Measurements from ENCODE around the gene TPSB2.
"Not testable (repeated sequence)": the region's sequence is repeated elsewhere in the genome, so short reads cannot be mapped to it uniquely, and the experiment has no call there.

Gene TPSB2

DNA sequence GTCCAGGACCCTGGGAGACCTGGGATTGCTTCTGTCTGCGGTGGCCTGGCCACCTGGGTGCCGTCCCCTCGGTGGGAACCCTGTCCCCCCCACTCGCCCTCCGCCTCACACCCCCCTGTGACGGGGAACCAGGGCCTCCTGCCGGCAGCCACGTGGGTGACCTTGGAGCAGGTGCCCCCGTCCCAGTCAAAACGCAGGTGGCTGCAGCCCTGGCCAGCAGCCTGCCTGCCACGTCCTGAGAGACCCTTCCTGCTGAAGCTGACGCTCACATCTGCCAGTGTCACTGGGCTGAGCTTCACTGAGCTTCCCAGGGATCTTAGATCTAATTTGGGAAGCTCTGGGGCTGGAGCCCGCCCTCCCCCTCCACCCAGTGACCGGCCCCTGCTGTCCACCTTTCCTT, 3.3 kb downstream of the TPSB2 start:
- H3K4me2 ChIP-seq (ENCODE audit: low read length); H3K4me3 ChIP-seq (ENCODE audit: low read depth, low read length); H3K27me3 ChIP-seq (ENCODE audit: control insufficient read depth, insufficient read depth, low read length); H3K4me1 ChIP-seq; H2AFZ ChIP-seq; H3K79me2 ChIP-seq; H3K9me3 ChIP-seq (ENCODE audit: control insufficient read depth, low read length); H3K27ac ChIP-seq; H3K36me3 ChIP-seq (ENCODE audit: control insufficient read depth, insufficient read depth, low read length); H3K9ac ChIP-seq: not testable (repeated sequence)

DNA sequence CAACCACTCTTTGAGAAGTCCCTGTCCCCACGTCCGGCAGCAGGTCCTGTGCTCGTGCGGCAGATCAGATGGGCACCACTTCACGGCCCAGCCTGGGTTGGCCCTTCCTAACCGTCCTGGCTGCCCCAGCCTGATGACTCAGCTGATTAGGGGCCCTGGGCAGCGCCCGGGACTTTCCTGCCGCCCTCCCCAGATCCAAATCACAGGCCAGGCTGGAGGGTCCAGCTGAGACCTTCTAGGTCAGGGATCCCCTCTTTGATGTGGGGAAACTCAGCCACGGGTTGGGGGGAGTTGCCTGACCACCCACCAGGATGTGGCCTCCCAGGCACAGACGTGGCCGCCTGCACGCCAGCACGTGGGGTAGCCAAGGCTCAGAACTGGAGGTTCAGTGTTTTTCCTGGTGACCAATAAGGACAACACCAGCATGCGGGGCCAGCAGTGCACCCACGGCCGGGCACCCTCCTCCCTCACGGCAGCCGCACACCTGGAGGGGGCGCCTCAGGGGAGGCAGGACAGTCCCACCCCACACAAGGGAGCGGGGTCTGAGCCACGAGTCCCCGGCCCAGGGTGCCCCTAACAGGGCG, 4.2 kb downstream of the TPSB2 start:
- H2AFZ ChIP-seq: peak overlapping the region; percentile 11
- not testable (repeated sequence) for H3K9me3 ChIP-seq (ENCODE audit: control insufficient read depth, low read length); H3K79me2 ChIP-seq; H3K4me1 ChIP-seq; H3K27ac ChIP-seq; H3K4me3 ChIP-seq (ENCODE audit: low read depth, low read length); H3K9ac ChIP-seq; H3K4me2 ChIP-seq (ENCODE audit: low read length); H3K36me3 ChIP-seq (ENCODE audit: control insufficient read depth, insufficient read depth, low read length); H3K27me3 ChIP-seq (ENCODE audit: control insufficient read depth, insufficient read depth, low read length)

DNA sequence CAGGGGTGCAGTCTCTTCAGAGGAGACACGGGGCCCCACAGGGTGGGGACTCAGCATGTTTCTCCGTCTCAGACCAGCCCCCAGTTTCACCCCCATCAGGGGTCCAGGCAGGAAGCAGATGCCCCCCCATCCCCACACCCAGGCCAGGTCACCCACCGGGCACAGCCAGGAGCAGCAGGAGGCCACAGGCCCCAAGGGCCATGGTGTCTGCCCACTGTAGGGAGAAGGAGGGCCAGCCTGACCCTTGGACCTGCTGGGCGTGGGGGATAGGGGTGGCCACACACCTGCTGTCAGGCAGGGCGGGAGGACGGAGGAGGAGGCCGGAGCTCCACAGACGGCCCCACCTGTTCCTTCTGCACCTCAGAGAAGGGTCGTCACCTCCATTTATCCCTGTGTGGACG, 4.9 kb downstream of the TPSB2 start, which contains the start of gene TPSG1:
TSS of gene TPSG1 (minus strand) at position 218 of the 401 bp plus-strand sequence. CDS start at position 202, 16 bp downstream.
- no peak within 1 kb of the TSS for H3K9ac ChIP-seq
- TF ChIP-seq, protein P1, sequence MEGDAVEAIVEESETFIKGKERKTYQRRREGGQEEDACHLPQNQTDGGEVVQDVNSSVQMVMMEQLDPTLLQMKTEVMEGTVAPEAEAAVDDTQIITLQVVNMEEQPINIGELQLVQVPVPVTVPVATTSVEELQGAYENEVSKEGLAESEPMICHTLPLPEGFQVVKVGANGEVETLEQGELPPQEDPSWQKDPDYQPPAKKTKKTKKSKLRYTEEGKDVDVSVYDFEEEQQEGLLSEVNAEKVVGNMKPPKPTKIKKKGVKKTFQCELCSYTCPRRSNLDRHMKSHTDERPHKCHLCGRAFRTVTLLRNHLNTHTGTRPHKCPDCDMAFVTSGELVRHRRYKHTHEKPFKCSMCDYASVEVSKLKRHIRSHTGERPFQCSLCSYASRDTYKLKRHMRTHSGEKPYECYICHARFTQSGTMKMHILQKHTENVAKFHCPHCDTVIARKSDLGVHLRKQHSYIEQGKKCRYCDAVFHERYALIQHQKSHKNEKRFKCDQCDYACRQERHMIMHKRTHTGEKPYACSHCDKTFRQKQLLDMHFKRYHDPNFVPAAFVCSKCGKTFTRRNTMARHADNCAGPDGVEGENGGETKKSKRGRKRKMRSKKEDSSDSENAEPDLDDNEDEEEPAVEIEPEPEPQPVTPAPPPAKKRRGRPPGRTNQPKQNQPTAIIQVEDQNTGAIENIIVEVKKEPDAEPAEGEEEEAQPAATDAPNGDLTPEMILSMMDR (IDR thresholded peaks at IDR 0.05): no peak
- no peaks in the 10 kb centered on the region for H3K79me2 ChIP-seq
- H2AFZ ChIP-seq: peak within 1 kb of the TSS; percentile 11
- no peaks in the 10 kb centered on the region for H3K27me3 ChIP-seq (ENCODE audit: control insufficient read depth, insufficient read depth, low read length)
- H3K27ac ChIP-seq: no peak within 1 kb of the TSS
- no peak within 1 kb of the TSS for H3K4me3 ChIP-seq (ENCODE audit: low read depth, low read length)
- no peak within 1 kb of the TSS for H3K4me2 ChIP-seq (ENCODE audit: low read length)
- no peaks in the 10 kb centered on the region for H3K9me3 ChIP-seq (ENCODE audit: control insufficient read depth, low read length)
- peaks cover 9% of the 10 kb centered on the region for H3K4me1 ChIP-seq
- H3K36me3 ChIP-seq (ENCODE audit: control insufficient read depth, insufficient read depth, low read length): no peaks in the 10 kb centered on the region

DNA sequence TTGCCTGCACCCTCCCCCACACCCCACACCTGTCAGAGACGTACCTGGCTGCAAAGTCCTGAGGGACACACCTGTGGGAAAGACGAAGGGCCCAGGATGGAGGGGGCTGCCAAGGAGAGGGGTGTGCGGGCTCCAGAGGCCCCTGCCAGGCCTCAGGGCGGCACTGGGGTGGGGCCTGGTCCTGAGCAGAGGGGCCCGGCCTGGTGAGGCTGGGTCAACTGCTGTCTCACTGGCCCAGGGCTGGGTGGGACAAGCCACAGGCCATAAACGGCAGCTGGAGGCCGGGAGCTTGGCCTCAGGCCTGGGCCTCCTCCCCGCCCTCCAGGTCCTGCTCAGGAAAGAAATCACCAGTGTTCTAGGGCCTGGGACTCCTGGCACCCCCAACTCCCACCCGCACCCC, 5.4 kb downstream of the TPSB2 start:
- H3K27ac ChIP-seq: no peak overlapping the region

DNA sequence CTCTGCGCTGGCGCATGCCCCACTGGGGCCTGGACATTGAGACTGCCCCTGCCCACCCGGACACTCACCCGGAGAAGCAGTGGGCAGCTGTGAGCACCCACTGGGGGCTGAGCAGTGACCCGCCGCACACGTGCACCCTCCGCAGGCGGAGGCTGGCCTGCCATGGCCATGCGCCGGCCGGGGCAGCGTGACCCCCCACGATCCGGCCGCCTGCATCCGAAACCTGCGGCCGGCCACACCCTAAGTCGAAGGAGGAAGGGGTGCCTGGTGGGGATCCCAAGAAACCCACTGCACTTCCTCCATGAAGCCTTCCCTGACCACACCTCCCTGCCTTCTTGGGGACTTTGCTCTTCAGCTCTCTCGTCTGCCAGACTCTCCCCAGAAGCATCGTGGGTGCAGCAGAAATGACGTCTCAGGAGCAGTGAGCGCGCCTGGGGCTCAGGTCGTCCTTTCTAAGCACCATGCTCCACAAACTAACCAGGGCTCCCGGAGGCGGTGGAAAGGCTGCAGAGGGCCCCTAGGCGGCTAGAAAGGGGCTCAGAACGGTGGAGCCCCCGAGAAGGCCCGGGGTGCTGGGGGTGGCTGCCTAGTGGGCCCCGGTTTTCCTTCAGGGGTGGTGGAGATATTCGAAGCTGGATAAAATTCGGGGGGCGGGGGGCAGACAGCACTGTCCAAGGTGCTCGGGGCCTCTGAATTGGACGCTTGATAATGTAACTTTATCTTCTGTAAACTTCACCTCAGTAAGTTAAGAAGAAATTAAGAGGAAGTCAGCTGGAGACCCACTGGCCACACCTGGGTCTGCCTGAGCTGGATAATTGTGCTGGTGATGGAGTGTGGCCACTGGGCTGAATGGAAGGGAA, 6.4 kb downstream of the TPSB2 start:
- no peaks in the 10 kb centered on the region for H3K27me3 ChIP-seq (ENCODE audit: control insufficient read depth, insufficient read depth, low read length)
- no peaks in the 10 kb centered on the region for H3K79me2 ChIP-seq
- H3K36me3 ChIP-seq (ENCODE audit: control insufficient read depth, insufficient read depth, low read length): no peaks in the 10 kb centered on the region
- no peak overlapping the region for H2AFZ ChIP-seq
- no peak overlapping the region for H3K4me3 ChIP-seq (ENCODE audit: low read depth, low read length)
- H3K9me3 ChIP-seq (ENCODE audit: control insufficient read depth, low read length): no peaks in the 10 kb centered on the region
- TF ChIP-seq, protein P1 (IDR thresholded peaks at IDR 0.05): no peak
- H3K4me2 ChIP-seq (ENCODE audit: low read length): no peak overlapping the region
- H3K9ac ChIP-seq: no peak overlapping the region
- H3K4me1 ChIP-seq: peaks cover 9% of the 10 kb centered on the region
- no peak overlapping the region for H3K27ac ChIP-seq

More for the DNA sequence above, 5.4 kb downstream of the TPSB2 start:
- TF ChIP-seq, protein P1 (IDR thresholded peaks at IDR 0.05): no peak
- Histone ChIP-seq H3K9me3 (ENCODE audit: control insufficient read depth, low read length) (no peaks in the 10 kb centered on the region), H3K4me2 (ENCODE audit: low read length) (no peak overlapping the region), H3K4me1 (peaks cover 9% of the 10 kb centered on the region), H3K27me3 (ENCODE audit: control insufficient read depth, insufficient read depth, low read length) (no peaks in the 10 kb centered on the region), H3K36me3 (ENCODE audit: control insufficient read depth, insufficient read depth, low read length) (no peaks in the 10 kb centered on the region), H2AFZ (no peak overlapping the region), H3K4me3 (ENCODE audit: low read depth, low read length) (no peak overlapping the region), H3K9ac (no peak overlapping the region), H3K79me2 (no peaks in the 10 kb centered on the region)

Measured in parathyroid adenoma (tissue), 2 donors.